Panc1 (cell line): Measurements from ENCODE around the gene ADM2. TPM values are rescaled to one million over a fixed set of nuclear protein-coding genes. Genes with fewer than 3 reads are reported as not detected.

Experiments
- ATAC-seq: fragments of 200-7000 bp; cut with Tn5 transposase; 2 replicates; pipeline ENCODE4 v1.9.1; 2020; ENCODE audit warnings: mild to moderate bottlenecking, moderate library complexity
- BruUV-seq: library from RNA; stranded (reverse); fragments of 400-500 nt; replicated peaks from 2 replicates; lab custom pipeline; 2021; lab: Mats Ljungman, UMichigan
- CTCF ChIA-PET: fragments of 300-600 bp; sonication (Branson Sonifier 250); formaldehyde crosslinking; loops from one replicate; lab custom pipeline; 2022; ENCODE audit warnings: antibody characterized with exemption; lab: Charles Lee
- POLR2A ChIA-PET: fragments of 300-600 bp; sonication (Branson Sonifier 250); formaldehyde crosslinking; loops from one replicate; lab custom pipeline; 2022; ENCODE audit warnings: antibody characterized with exemption; lab: Charles Lee
- DNase-seq: peaks from one replicate; pipeline ENCODE4 v3.0.0-alpha.2; 2010; ENCODE audit warnings: low read depth, low spot score
- H3K27ac ChIP-seq: 2 replicates; pipeline ENCODE4 v1.5.1; 2011; ENCODE audit warnings: mild to moderate bottlenecking, low read length, inconsistent platforms
- H3K27me3 ChIP-seq: fragments of 200-500 bp; sonication (Bioruptor generic); 2 replicates; pipeline ENCODE4 v1.6.0; 2014; ENCODE audit warnings: low read length, inconsistent platforms; ENCODE audit not compliant: control insufficient read depth, insufficient read depth
- H3K36me3 ChIP-seq: fragments of 200-500 bp; sonication (Bioruptor generic); 2 replicates; pipeline ENCODE4 v1.5.1; 2014; ENCODE audit warnings: inconsistent platforms, mild to moderate bottlenecking, low read length, moderate library complexity; ENCODE audit not compliant: control insufficient read depth, insufficient read depth
- H3K4me1 ChIP-seq: 2 replicates; pipeline ENCODE4 v1.5.1; 2011; ENCODE audit warnings: inconsistent platforms, mild to moderate bottlenecking, low read length, moderate library complexity; ENCODE audit not compliant: control insufficient read depth, insufficient read depth
- H3K4me3 ChIP-seq, 2 experiments: 2 replicates each; pipeline ENCODE4 v1.5.1; 2011 to 2012; ENCODE audit warnings: low read depth in 2 of 2, low read length in 2 of 2, mild to moderate bottlenecking in 2 of 2, inconsistent platforms in 1 of 2, moderate library complexity in 1 of 2
- H3K9me3 ChIP-seq: fragments of 200-500 bp; sonication (Bioruptor generic); 2 replicates; pipeline ENCODE4 v1.5.1; 2014; ENCODE audit warnings: low read depth, mild to moderate bottlenecking, inconsistent platforms, low read length, moderate library complexity; ENCODE audit not compliant: control insufficient read depth, insufficient read depth
- POLR2AphosphoS5 ChIP-seq: IDR thresholded peaks from 2 replicates; pipeline ENCODE4 v1.6.1; 2012; ENCODE audit warnings: mild to moderate bottlenecking, low read depth, low read length, moderate library complexity
- REST ChIP-seq, 2 experiments: IDR thresholded peaks; 2 replicates each; pipeline ENCODE4 v1.6.1; 2011 to 2012; ENCODE audit warnings: low read depth in 2 of 2, control low read depth in 1 of 2, low read length in 1 of 2, mild to moderate bottlenecking in 1 of 2, moderate library complexity in 1 of 2; ENCODE audit not compliant: insufficient read depth in 1 of 2
- SIN3A ChIP-seq: IDR thresholded peaks from 2 replicates; pipeline ENCODE4 v1.6.1; 2012; ENCODE audit warnings: low read depth, mild to moderate bottlenecking, low read length, moderate library complexity, borderline replicate concordance; ENCODE audit not compliant: insufficient read depth
- TCF7L2 ChIP-seq: IDR thresholded peaks from 2 replicates; pipeline ENCODE4 v1.6.1; 2011; ENCODE audit warnings: mild to moderate bottlenecking, low read depth, low read length, inconsistent platforms
- in situ Hi-C: cut with HindIII; loops from 2 replicates; pipeline ENCODE4 v1.10.0; 2016; ENCODE audit warnings: low sequenced_read_pairs, low pct_unique_long_range_greater_than_20kb
- intact Hi-C: fragments of 100-400 bp; cut with micrococcal nuclease; formaldehyde crosslinking; loops from one replicate; pipeline ENCODE4 v1.10.0; 2022; ENCODE audit not compliant: unreplicated experiment
- total RNA-seq: library from RNA; stranded (reverse); gene quantifications from one replicate; pipeline ENCODE4 v1.2.1, GENCODE V29; 2021; ENCODE audit not compliant: unreplicated experiment
- TF ChIP-seq, protein P1 (sequence below): fragments of 450-650 bp; IDR thresholded peaks from 2 replicates; pipeline ENCODE4 v1.5.1; 2017; ENCODE audit warnings: mild to moderate bottlenecking

The ADM2 gene
- total RNA-seq, 1 experiment from 2014 or later = 3.9 TPM

DNA sequence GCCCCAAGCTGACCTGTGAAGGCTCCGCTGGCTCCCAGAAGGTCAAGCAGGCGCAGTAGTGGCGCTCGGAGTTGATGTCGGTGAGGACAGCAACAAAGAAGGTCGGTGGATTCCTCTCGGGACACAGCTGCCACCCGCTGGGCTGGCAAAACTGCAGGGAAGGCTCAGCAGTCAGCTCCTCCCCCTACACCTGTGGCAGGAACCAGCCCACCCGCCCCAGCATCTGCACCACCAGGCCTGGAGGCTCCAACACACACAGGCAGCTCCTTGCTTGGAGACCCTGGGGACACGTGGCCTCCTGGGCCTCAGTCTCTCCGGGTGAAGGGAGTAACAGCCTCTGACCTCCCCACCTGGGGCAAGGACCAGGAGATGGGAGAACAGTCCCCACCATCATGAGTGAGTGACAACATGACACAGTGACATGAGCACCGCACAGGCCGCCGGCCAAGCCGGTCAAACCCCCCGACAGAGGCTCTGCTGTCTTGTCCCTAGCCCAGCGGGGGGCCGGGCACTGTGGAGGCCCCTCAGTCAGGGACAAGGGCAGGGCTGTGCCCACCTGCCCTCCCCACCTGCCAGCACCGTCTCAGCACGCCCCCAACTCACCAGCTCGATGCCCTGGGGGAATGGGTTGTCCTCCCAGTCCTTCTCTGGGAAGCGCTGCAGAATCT, 13.4 kb upstream of the ADM2 start:
- no TSS peak for BruUV-seq
- no peaks in the 10 kb centered on the region for H3K27me3 ChIP-seq
- TF ChIP-seq, protein P1, sequence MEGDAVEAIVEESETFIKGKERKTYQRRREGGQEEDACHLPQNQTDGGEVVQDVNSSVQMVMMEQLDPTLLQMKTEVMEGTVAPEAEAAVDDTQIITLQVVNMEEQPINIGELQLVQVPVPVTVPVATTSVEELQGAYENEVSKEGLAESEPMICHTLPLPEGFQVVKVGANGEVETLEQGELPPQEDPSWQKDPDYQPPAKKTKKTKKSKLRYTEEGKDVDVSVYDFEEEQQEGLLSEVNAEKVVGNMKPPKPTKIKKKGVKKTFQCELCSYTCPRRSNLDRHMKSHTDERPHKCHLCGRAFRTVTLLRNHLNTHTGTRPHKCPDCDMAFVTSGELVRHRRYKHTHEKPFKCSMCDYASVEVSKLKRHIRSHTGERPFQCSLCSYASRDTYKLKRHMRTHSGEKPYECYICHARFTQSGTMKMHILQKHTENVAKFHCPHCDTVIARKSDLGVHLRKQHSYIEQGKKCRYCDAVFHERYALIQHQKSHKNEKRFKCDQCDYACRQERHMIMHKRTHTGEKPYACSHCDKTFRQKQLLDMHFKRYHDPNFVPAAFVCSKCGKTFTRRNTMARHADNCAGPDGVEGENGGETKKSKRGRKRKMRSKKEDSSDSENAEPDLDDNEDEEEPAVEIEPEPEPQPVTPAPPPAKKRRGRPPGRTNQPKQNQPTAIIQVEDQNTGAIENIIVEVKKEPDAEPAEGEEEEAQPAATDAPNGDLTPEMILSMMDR = no peak
- TF ChIP-seq SIN3A (no peak), POLR2AphosphoS5 (no peak), TCF7L2 (no peak), REST (IDR thresholded peaks at IDR 0.05; ENCODE audit: insufficient read depth in 1 of 2, low read depth in 2 of 2, low read length in 1 of 2) (no peak)
- H3K9me3 ChIP-seq = no peaks in the 10 kb centered on the region
- ChIA-PET CTCF (interaction anchor here (0.6 kb wide), 1 partner anchor 278 kb away, joined by 8 read pairs; no protein-coding TSS in a partner anchor), POLR2A (no interaction called here)
- ATAC-seq (no peak), DNase-seq (no peak)
- in situ Hi-C loops = no loop called here
- H3K4me3 ChIP-seq = no peak overlapping the region
- peaks cover 11% of the 10 kb centered on the region for H3K4me1 ChIP-seq
- no peak overlapping the region for H3K27ac ChIP-seq
- intact Hi-C loops = no loop called here
- 0 out of 2 replicates have a peak, but pooled peaks cover 2% of the 10 kb centered on the region for H3K36me3 ChIP-seq

DNA sequence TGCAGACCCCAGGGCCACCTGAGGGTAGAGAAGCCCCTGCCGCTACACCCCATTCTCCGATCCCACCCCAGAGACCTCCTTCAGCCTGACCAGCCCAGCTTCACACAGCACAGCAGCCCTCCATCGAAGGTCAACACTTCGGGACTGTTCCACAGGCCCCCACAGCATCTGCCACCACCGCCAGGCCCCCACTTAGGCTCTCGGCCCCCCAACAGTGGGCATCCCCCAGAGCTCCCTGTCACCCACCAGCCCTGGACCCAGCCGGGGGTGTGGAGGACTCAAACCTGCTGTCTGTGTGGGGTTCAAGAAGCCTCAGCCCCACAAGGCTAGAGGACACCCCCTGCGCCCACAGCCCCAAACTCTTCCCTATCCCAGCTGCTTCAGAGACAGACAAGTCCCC, 12.7 kb upstream of the ADM2 start:
- CTCF ChIA-PET = interaction anchor here (0.6 kb wide), 1 partner anchor 279 kb away, joined by 8 read pairs; no protein-coding TSS in a partner anchor
- ATAC-seq = no peak
- in situ Hi-C loops = no loop called here
- no TSS peak for BruUV-seq
- Histone ChIP-seq H3K27me3 (no peaks in the 10 kb centered on the region), H3K27ac (no peak overlapping the region), H3K4me3 (no peak overlapping the region), H3K4me1 (peaks cover 11% of the 10 kb centered on the region), H3K36me3 (0 out of 2 replicates have a peak, but pooled peaks cover 2% of the 10 kb centered on the region), H3K9me3 (no peaks in the 10 kb centered on the region)
- no peak for DNase-seq
- TF ChIP-seq SIN3A = no peak
- TF ChIP-seq REST (IDR thresholded peaks at IDR 0.05; ENCODE audit: insufficient read depth in 1 of 2, low read depth in 2 of 2, low read length in 1 of 2) = no peak
- no peak for TF ChIP-seq POLR2AphosphoS5
- TF ChIP-seq TCF7L2 = no peak
- TF ChIP-seq, protein P1 = no peak
- POLR2A ChIA-PET = no interaction called here
- intact Hi-C loops = no loop called here
